ENCODE data around the gene ZNF214.
"Not testable (repeated sequence)": the region's sequence is repeated elsewhere in the genome, so short reads cannot be mapped to it uniquely, and the experiment has no call there.

The ZNF214 gene

DNA sequence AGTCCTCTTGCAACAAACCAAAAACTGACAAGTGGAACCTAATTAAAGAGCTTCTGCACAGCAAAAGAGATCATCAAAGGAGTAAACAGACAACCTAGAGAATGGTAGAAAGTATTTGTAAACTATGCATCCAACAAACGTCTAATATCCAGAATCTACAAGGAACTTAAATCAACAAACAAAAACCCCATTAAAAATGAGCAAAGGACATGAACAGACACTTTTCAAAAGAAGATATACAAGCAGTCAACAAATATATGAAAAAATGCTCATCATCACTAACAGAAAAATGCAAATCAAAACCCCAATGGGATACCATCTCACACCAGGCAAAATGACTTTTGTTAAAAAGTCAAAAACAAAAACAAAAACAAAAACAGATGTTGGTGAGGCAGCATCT, 33.7 kb downstream of the ZNF214 start:
- no peak for DNase-seq

DNA sequence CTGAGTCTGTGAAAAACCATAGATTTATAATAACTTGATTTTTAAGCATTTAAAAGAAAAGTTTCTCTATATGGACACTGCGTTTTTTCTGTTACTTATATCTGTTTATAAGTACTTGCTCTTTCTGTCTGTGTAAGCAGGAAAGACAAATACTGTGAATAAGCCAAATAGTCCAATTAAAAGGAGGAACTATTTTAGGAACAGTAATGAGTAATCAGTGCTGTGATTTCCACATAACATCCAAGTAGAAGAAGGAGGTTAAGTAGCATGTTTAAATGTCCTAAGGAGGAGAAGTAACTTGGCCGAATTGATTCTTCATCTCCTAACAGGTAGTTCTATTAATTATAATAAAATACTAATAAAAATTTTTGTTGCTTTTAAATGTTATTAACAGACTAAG, 40.8 kb downstream of the ZNF214 start:
- no peak for DNase-seq

DNA sequence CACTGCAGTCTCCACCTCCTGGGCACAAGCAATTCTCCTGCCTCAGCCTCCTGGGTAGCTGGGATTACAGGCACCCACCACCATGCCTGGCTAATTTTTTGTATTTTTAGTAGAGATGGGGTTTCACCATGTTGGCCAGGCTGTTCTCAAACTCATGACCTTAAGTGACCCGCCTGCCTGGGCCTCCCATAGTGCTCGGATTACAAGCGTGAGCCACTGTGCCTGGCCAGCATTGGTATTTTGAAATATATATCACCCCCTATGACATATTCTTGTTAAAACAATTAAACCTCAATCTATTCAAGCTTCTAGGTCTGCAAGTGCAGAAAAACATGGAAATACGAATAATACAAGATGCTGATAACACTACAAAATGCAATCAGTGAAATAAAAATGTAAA, 50.3 kb downstream of the ZNF214 start:
- DNase-seq, result not testable (repeated sequence)

DNA sequence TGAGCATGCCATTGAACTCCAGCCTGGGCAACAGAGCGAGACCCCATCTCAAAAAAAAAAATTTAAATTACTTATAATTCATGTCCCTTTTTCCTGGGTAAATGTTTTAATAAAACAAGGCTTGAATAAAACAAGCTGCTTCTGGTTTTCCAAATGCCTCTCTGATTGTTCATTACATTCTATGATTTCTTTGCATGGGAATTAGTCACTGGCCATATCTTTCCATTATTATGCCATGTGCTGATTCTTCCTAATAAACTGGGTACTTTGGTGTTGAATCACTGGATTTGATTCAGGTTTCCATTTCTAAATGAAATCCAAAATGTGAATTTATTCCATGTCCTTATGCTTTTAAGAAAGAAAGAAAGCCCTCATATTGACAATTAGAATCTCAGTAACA, 51.3 kb downstream of the ZNF214 start:
- DNase-seq, result no peak

DNA sequence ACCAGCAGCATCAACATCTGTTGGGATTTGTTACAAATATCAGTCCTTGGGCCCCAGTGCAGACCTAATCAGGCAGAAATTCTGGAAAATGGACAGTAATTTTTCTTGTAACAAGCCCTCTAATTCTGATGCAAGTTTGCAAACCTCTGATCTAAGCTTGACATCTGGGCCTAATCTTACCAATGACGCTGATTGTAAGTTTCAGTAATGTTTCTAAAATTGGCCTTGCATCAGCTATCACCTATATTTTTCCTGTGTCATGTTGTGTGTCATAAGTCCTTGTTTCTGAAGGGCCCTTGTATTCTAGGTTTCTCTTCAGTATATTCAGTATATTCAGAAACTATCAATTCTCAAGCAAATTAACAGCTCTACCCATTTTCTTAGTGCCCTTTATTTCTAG, 57.5 kb downstream of the ZNF214 start:
- DNase-seq, result no peak

DNA sequence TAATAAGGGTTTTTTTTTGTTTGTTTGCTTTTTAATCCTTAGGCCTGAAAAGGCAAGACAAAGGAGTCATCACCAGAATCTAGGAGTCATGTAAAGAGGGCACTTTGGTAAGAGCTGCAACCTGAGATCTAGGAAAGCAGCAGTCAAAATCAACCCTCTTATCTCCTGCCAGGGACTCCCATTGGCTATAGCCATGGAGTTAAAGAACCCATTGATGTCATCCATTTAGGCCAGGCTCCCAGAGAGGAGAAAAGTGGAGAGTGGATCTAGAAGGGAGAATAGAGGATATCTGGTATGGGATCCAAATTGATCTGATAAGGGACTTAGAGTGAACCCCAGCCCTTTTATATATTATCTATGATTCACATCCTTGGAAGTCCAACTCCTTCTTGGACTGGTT, 58.0 kb downstream of the ZNF214 start:
- no peak for DNase-seq

DNA sequence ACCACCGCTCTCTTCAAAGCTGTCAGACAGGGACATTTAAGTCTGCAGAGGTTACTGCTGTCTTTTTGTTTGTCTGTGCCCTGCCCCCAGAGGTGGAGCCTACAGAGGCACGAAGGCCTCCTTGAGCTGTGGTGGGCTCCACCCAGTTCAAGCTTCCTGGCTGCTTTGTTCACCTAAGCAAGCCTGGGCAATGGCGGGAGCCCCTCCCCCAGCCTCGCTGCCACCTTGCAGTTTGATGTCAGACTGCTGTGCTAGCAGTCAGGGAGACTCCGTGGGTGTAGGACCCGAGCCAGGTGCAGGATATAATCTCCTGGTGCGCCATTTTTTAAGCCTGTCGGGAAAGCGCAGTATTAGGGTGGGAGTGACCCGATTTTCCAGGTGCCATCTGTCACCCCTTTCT, 65.9 kb downstream of the ZNF214 start:
- not testable (repeated sequence) for DNase-seq
